Type B pancreatic cell (in vitro differentiated cells): Measurements from ENCODE around the gene TNRC6C. TPM values are rescaled to one million over a fixed set of nuclear protein-coding genes. Genes with fewer than 3 reads are reported as not detected.

Source experiments
- DNase-seq: peaks from one replicate; pipeline ENCODE4 v3.0.0; 2021; ENCODE audit warnings: mixed read lengths; ENCODE audit not compliant: unreplicated experiment; ENCODE audit errors: extremely low spot score
- H3K27ac Mint-ChIP-seq: 2 replicates; pipeline ENCODE4 v1.8.0; 2021; ENCODE audit warnings: mild to moderate bottlenecking, mixed read lengths
- H3K27me3 Mint-ChIP-seq: 2 replicates; pipeline ENCODE4 v1.8.0; 2021; ENCODE audit warnings: mixed read lengths
- H3K36me3 Mint-ChIP-seq: 2 replicates; pipeline ENCODE4 v1.8.0; 2021; ENCODE audit warnings: mixed read lengths
- H3K4me1 Mint-ChIP-seq: one replicate; pipeline ENCODE4 v1.8.0; 2021; ENCODE audit warnings: mixed read lengths; ENCODE audit not compliant: unreplicated experiment
- H3K4me3 Mint-ChIP-seq: 2 replicates; pipeline ENCODE4 v1.8.0; 2021; ENCODE audit warnings: mild to moderate bottlenecking, mixed read lengths
- H3K9me3 Mint-ChIP-seq: 2 replicates; pipeline ENCODE4 v1.8.0; 2021; ENCODE audit warnings: mixed read lengths
- CTCF ChIP-seq: fragments of 200-600 bp; sonication (generic); conservative IDR thresholded peaks from 2 replicates; pipeline ENCODE4 v1.5.0; 2021; ENCODE audit warnings: antibody characterized with exemption, mild to moderate bottlenecking
- total RNA-seq: library from RNA; stranded (reverse); gene quantifications from 2 replicates; pipeline ENCODE4 v1.2.1, GENCODE V29; 2021; ENCODE audit warnings: low replicate concordance

Gene TNRC6C
- total RNA-seq, 1 donor from 2014 or later, result 36.7 TPM

- no peak for TF ChIP-seq CTCF
- Mint-ChIP-seq H3K27ac (no peak overlapping the region), H3K27me3 (no peaks in the 10 kb centered on the region), H3K4me1 (peaks cover 4% of the 10 kb centered on the region), H3K9me3 (no peaks in the 10 kb centered on the region), H3K36me3 (peaks cover 7% of the 10 kb centered on the region), H3K4me3 (no peak overlapping the region)
- no peak for DNase-seq
Observed at GRCh38 chr17:78122931-78123249, 164.4 kb downstream of the TNRC6C start.

GRCh38 chr17:78123258-78123929 is 164.9 kb downstream of the TNRC6C start:
- Mint-ChIP-seq H3K36me3 (peaks cover 7% of the 10 kb centered on the region), H3K9me3 (no peaks in the 10 kb centered on the region), H3K4me1 (peaks cover 4% of the 10 kb centered on the region), H3K4me3 (peak overlapping the region; percentile 32), H3K27ac (peak overlapping the region; percentile 76), H3K27me3 (no peaks in the 10 kb centered on the region)
- DNase-seq, result no peak
- no peak for TF ChIP-seq CTCF

- no peak for DNase-seq
- TF ChIP-seq CTCF, result no peak
- Mint-ChIP-seq H3K4me3 (no peak overlapping the region), H3K27me3 (no peaks in the 10 kb centered on the region), H3K36me3 (peaks cover 7% of the 10 kb centered on the region), H3K27ac (peak overlapping the region; percentile 76), H3K9me3 (no peaks in the 10 kb centered on the region), H3K4me1 (peaks cover 4% of the 10 kb centered on the region)
Observed at GRCh38 chr17:78124081-78124835, 165.8 kb downstream of the TNRC6C start.

- no peak for DNase-seq
- H3K36me3 Mint-ChIP-seq, result peaks cover 7% of the 10 kb centered on the region
- H3K4me1 Mint-ChIP-seq, result peaks cover 6% of the 10 kb centered on the region
- peaks cover 2% of the 10 kb centered on the region for H3K27me3 Mint-ChIP-seq
- no peak overlapping the region for H3K27ac Mint-ChIP-seq
- no peak overlapping the region for H3K4me3 Mint-ChIP-seq
- no peaks in the 10 kb centered on the region for H3K9me3 Mint-ChIP-seq
- no peak for TF ChIP-seq CTCF
Observed at GRCh38 chr17:78124836-78125137, 166.3 kb downstream of the TNRC6C start.

- peaks cover 4% of the 10 kb centered on the region for H3K27me3 Mint-ChIP-seq
- no peaks in the 10 kb centered on the region for H3K9me3 Mint-ChIP-seq
Observed at GRCh38 chr17:78125138-78125913, 166.8 kb downstream of the TNRC6C start.

More at GRCh38 chr17:78125138-78125913, 166.8 kb downstream of the TNRC6C start:
- peaks cover 9% of the 10 kb centered on the region for H3K4me1 Mint-ChIP-seq
- no peak overlapping the region for H3K27ac Mint-ChIP-seq
- TF ChIP-seq CTCF, result no peak
- peaks cover 7% of the 10 kb centered on the region for H3K36me3 Mint-ChIP-seq
- DNase-seq, result no peak
- no peak overlapping the region for H3K4me3 Mint-ChIP-seq
